H1 (cell line): ENCODE results near the gene HOXA10. TPM values are rescaled to one million over a fixed set of nuclear protein-coding genes. Genes with fewer than 3 reads are reported as not detected.

Experiments used
- CTCF ChIA-PET: fragments of 300-600 bp; sonication (Branson Sonifier 250); formaldehyde crosslinking; loops from one replicate; lab custom pipeline; 2021; ENCODE audit not compliant: partially characterized antibody; lab: Charles Lee
- POLR2A ChIA-PET: fragments of 300-600 bp; sonication (Branson Sonifier 250); formaldehyde crosslinking; loops from one replicate; lab custom pipeline; 2021; ENCODE audit warnings: inconsistent platforms; ENCODE audit not compliant: partially characterized antibody; lab: Charles Lee
- DNase-seq, 2 experiments: peaks; one replicate each; pipeline versions ENCODE4 v3.0.0 to v3.0.0-alpha.2; 2010 to 2022; ENCODE audit warnings: low spot score in 2 of 2, low read depth in 1 of 2, mixed read lengths in 1 of 2
- FAIRE-seq: peaks from 2 replicates; lab custom pipeline; 2011; peaks lifted over from hg19 to GRCh38; lab: Jason Lieb, UNC
- H2AFZ ChIP-seq: 2 replicates; pipeline ENCODE4 v1.8.1; 2012; ENCODE audit warnings: low read length, inconsistent platforms
- H2AK5ac ChIP-seq: 2 replicates; pipeline ENCODE4 v1.6.1; 2013; ENCODE audit warnings: low read depth, low read length
- H2BK120ac ChIP-seq: replicated peaks from 2 replicates; pipeline ENCODE3; 2013; ENCODE audit warnings: low read depth, low read length, inconsistent platforms
- H2BK12ac ChIP-seq: 2 replicates; pipeline ENCODE4 v1.6.1; 2013; ENCODE audit warnings: low read depth, low read length
- H2BK15ac ChIP-seq: 2 replicates; pipeline ENCODE4 v1.6.1; 2013; ENCODE audit warnings: low read length
- H2BK20ac ChIP-seq: 2 replicates; pipeline ENCODE4 v1.6.1; 2013; ENCODE audit warnings: low read length
- H2BK5ac ChIP-seq: 2 replicates; pipeline ENCODE4 v1.6.1; 2013; ENCODE audit warnings: low read depth, low read length
- H3K14ac ChIP-seq: 2 replicates; pipeline ENCODE4 v1.6.1; 2013; ENCODE audit warnings: inconsistent platforms; ENCODE audit not compliant: insufficient read length
- H3K18ac ChIP-seq: 2 replicates; pipeline ENCODE4 v1.6.1; 2013; ENCODE audit warnings: low read length; ENCODE audit errors: extremely low read depth
- H3K23ac ChIP-seq: 2 replicates; pipeline ENCODE4 v1.6.1; 2013; ENCODE audit warnings: inconsistent platforms; ENCODE audit not compliant: insufficient read length
- H3K23me2 ChIP-seq: 2 replicates; pipeline ENCODE4 v1.6.1; 2013; ENCODE audit warnings: low read depth, low read length
- H3K27ac ChIP-seq: 2 replicates; pipeline ENCODE4 v1.6.1; 2011; ENCODE audit warnings: low read depth, low read length, inconsistent platforms
- H3K27me3 ChIP-seq, 4 experiments: replicated peaks in 1 of 4; 1 replicate in 1 of 4; 2 replicates in 3 of 4; pipeline versions ENCODE4 v1.6.1 to v1.8.1; 2011 to 2013; ENCODE audit warnings: low read length in 3 of 4, mild to moderate bottlenecking in 3 of 4, inconsistent platforms in 2 of 4, mixed read lengths in 2 of 4, moderate library complexity in 1 of 4; ENCODE audit not compliant: control insufficient read depth in 3 of 4, insufficient read depth in 3 of 4; ENCODE audit errors: extremely low read depth in 1 of 4
- H3K36me3 ChIP-seq, 4 experiments: 2 replicates each; pipeline versions ENCODE4 v1.6.1 to v1.8.1; 2011 to 2013; ENCODE audit warnings: mild to moderate bottlenecking in 4 of 4, low read length in 3 of 4, moderate library complexity in 2 of 4, control low read depth in 1 of 4, inconsistent platforms in 1 of 4; ENCODE audit not compliant: insufficient read depth in 4 of 4, control insufficient read depth in 2 of 4
- H3K4ac ChIP-seq: replicated peaks from 2 replicates; pipeline ENCODE3; 2013; ENCODE audit warnings: low read length, low read depth, mixed read lengths, inconsistent platforms; ENCODE audit not compliant: insufficient read length
- H3K4me1 ChIP-seq, 4 experiments: replicated peaks in 1 of 4; 1 replicate in 1 of 4; 2 replicates in 3 of 4; pipeline versions ENCODE4 v1.6.1 to v1.8.1; 2011 to 2013; ENCODE audit warnings: low read length in 3 of 4, inconsistent platforms in 2 of 4, mixed read lengths in 1 of 4; ENCODE audit not compliant: insufficient read depth in 4 of 4, control insufficient read depth in 3 of 4
- H3K4me2 ChIP-seq, 2 experiments: 2 replicates each; pipeline versions ENCODE4 v1.6.1 to v1.8.1; 2011 to 2013; ENCODE audit warnings: low read depth in 2 of 2, low read length in 2 of 2, control low read depth in 1 of 2, inconsistent platforms in 1 of 2, mild to moderate bottlenecking in 1 of 2; ENCODE audit not compliant: insufficient read depth in 1 of 2
- H3K4me3 ChIP-seq, 4 experiments: fragments of 200-600, 300-600 bp in 1 of 4; sonication (generic), shearing (Covaris generic), sonication (Bioruptor Twin) in 1 of 4; 2 replicates each; pipeline versions ENCODE4 v1.5.1 to v1.8.1; 2011 to 2016; ENCODE audit warnings: low read length in 4 of 4, low read depth in 3 of 4, control low read depth in 2 of 4, inconsistent platforms in 2 of 4, mild to moderate bottlenecking in 2 of 4, mixed read lengths in 1 of 4, moderate library complexity in 1 of 4; ENCODE audit not compliant: insufficient read depth in 2 of 4; ENCODE audit errors: extremely low read depth in 1 of 4
- H3K56ac ChIP-seq: replicated peaks from 2 replicates; pipeline ENCODE3; 2013; ENCODE audit warnings: low read depth, mild to moderate bottlenecking, mixed read lengths, low read length, inconsistent platforms; ENCODE audit not compliant: insufficient read length
- H3K79me1 ChIP-seq: 2 replicates; pipeline ENCODE4 v1.6.1; 2013; ENCODE audit warnings: low read depth, low read length, control low read depth
- H3K79me2 ChIP-seq, 2 experiments: 2 replicates each; pipeline versions ENCODE4 v1.6.1 to v1.8.1; 2012 to 2013; ENCODE audit warnings: low read length in 2 of 2, mild to moderate bottlenecking in 2 of 2, inconsistent platforms in 1 of 2; ENCODE audit not compliant: insufficient read depth in 2 of 2, control insufficient read depth in 1 of 2
- H3K9ac ChIP-seq, 4 experiments: replicated peaks in 1 of 4; 1 replicate in 1 of 4; 2 replicates in 3 of 4; pipeline versions ENCODE4 v1.6.1 to v1.8.1; 2011 to 2013; ENCODE audit warnings: low read depth in 3 of 4, low read length in 3 of 4, control low read depth in 2 of 4, mild to moderate bottlenecking in 2 of 4, moderate library complexity in 2 of 4, inconsistent platforms in 1 of 4; ENCODE audit errors: extremely low read depth in 1 of 4
- H3K9me3 ChIP-seq, 2 experiments: 2 replicates each; pipeline versions ENCODE4 v1.6.1 to v1.8.1; 2012 to 2013; ENCODE audit warnings: mild to moderate bottlenecking in 2 of 2, moderate library complexity in 2 of 2, control low read depth in 1 of 2, inconsistent platforms in 1 of 2, low read depth in 1 of 2, low read length in 1 of 2, mixed read lengths in 1 of 2; ENCODE audit not compliant: insufficient read depth in 2 of 2
- H4K20me1 ChIP-seq, 2 experiments: replicated peaks in 1 of 2; 2 replicates each; pipeline versions ENCODE3 to v1.8.1; 2011 to 2013; ENCODE audit warnings: inconsistent platforms in 2 of 2, low read length in 2 of 2, mild to moderate bottlenecking in 1 of 2; ENCODE audit not compliant: insufficient read depth in 2 of 2, control insufficient read depth in 1 of 2
- H4K5ac ChIP-seq: 2 replicates; pipeline ENCODE4 v1.6.1; 2013; ENCODE audit warnings: low read length, low read depth, mixed read lengths, inconsistent platforms; ENCODE audit not compliant: insufficient read length
- H4K8ac ChIP-seq: 2 replicates; pipeline ENCODE4 v1.8.0; 2013; ENCODE audit warnings: mild to moderate bottlenecking, moderate library complexity, low read length, inconsistent platforms; ENCODE audit not compliant: insufficient read depth; ENCODE audit errors: extremely low read depth
- H4K91ac ChIP-seq: replicated peaks from 2 replicates; pipeline ENCODE3; 2013; ENCODE audit warnings: low read length, mixed read lengths, inconsistent platforms; ENCODE audit not compliant: insufficient read length
- ASH2L ChIP-seq: fragments of 200-600, 300-600 bp; sonication (generic); IDR thresholded peaks from one replicate; pipeline ENCODE4 v1.7.1; 2017; ENCODE audit warnings: low read length
- ATF2 ChIP-seq: IDR thresholded peaks from 2 replicates; pipeline ENCODE4 v1.6.1; 2012; ENCODE audit warnings: low read length, inconsistent platforms
- CEBPB ChIP-seq: IDR thresholded peaks from 2 replicates; pipeline ENCODE4 v1.6.1; 2012; ENCODE audit warnings: low read depth, low read length
- CREB1 ChIP-seq: IDR thresholded peaks from 2 replicates; pipeline ENCODE4 v1.6.1; 2012; ENCODE audit warnings: inconsistent platforms
- EGR1 ChIP-seq: IDR thresholded peaks from 2 replicates; pipeline ENCODE4 v1.6.1; 2011; ENCODE audit warnings: low read depth, low read length, borderline replicate concordance
- KDM1A ChIP-seq: fragments of 200-600, 300-600 bp; sonication (generic); IDR thresholded peaks from 2 replicates; pipeline ENCODE4 v1.7.1; 2016; ENCODE audit warnings: mild to moderate bottlenecking, low read length, borderline replicate concordance
- RNF2 ChIP-seq: fragments of 200-900, 300-1000 bp; sonication (generic); IDR thresholded peaks from 2 replicates; pipeline ENCODE4 v1.7.1; 2016; ENCODE audit warnings: borderline replicate concordance, low read depth, mild to moderate bottlenecking, antibody characterized with exemption, low read length; ENCODE audit not compliant: poor library complexity, severe bottlenecking; ENCODE audit errors: missing control alignments
- RXRA ChIP-seq: IDR thresholded peaks from 2 replicates; pipeline ENCODE4 v1.6.1; 2011; ENCODE audit warnings: low read depth, mild to moderate bottlenecking, low read length, moderate library complexity; ENCODE audit not compliant: insufficient read depth
- SP2 ChIP-seq: IDR thresholded peaks from 2 replicates; pipeline ENCODE4 v1.6.1; 2012; ENCODE audit warnings: mild to moderate bottlenecking, low read length, inconsistent platforms
- WGBS, 2 experiments: shearing (Covaris generic) in 1 of 2; methylation state at CpG; one replicate each; pipeline versions ENCODE4 v1.1.6 to v1.1.7; 2013 to 2015; ENCODE audit warnings: low lambda C conversion rate in 2 of 2, mixed read lengths in 2 of 2, inconsistent platforms in 1 of 2, low coverage in 1 of 2, missing lambda C conversion rate in 1 of 2; ENCODE audit not compliant: insufficient replicate concordance in 2 of 2, insufficient coverage in 1 of 2, insufficient read length in 1 of 2; ENCODE audit errors: extremely low coverage in 1 of 2, missing lambda C conversion rate in 1 of 2; 5-methylcytosine and 5-hydroxymethylcytosine counted together
- polyA plus RNA-seq, 7 experiments: library from polyadenylated mRNA; depleted of rRNA in 3 of 7; stranded (reverse) in 5 of 7; unstranded in 2 of 7; fragments of >200 nt in 5 of 7; fragments of 200-250 nt in 2 of 7; gene quantifications; 1 replicate in 5 of 7; 2 replicates in 1 of 7; 4 replicates in 1 of 7; pipeline versions ENCODE4 v1.2.1 to v1.2.3, GENCODE V29; 2011 to 2013; ENCODE audit warnings: missing spikeins in 2 of 7, mixed read lengths in 2 of 7
- total RNA-seq: library from RNA; stranded (reverse); fragmentation: NEBNext Ultra II Directional; extraction: Animal tissue kit (Norgen Biotek cat#: 25700); gene quantifications from 2 replicates; pipeline ENCODE4 v1.2.1, GENCODE V29; 2021

HOXA10 gene
- total and polyA plus RNA-seq, 2 of the 8 experiments (the other 6 are each of a cell fraction or from before 2014, with no cell fraction given), result not detected

GRCh38 chr7:27143023-27143949 is 30.8 kb downstream of the HOXA10 start, which contains the start of gene HOXA5:
Gene HOXA5, minus strand, starts transcription at chr7:27143681. Its CDS starts 74 bp downstream, at chr7:27143607.
- no peak within 1 kb of the TSS for H2AFZ ChIP-seq
- no peaks in the 10 kb centered on the region for H3K79me1 ChIP-seq
- peak; percentile 78 to 96 for DNase-seq
- peaks cover 0 to 3% of the 10 kb centered on the region in 2 experiments; a peak in 1 of 4 replicates for H3K9me3 ChIP-seq
- no peak within 1 kb of the TSS for H2BK5ac ChIP-seq
- no peak within 1 kb of the TSS for H4K5ac ChIP-seq
- H4K8ac ChIP-seq, result peak within 1 kb of the TSS; percentile 81
- H4K91ac ChIP-seq, result no peak within 1 kb of the TSS
- H2AK5ac ChIP-seq, result no peak within 1 kb of the TSS
- peak within 1 kb of the TSS; percentile 70 for H3K4me2 ChIP-seq
- H3K18ac ChIP-seq, result no peak within 1 kb of the TSS
- H3K4me3 ChIP-seq, result peak within 1 kb of the TSS; percentile 16 to 59 (median 24); a peak in 7 of 8 replicates
- H3K9ac ChIP-seq, result no peak within 1 kb of the TSS
- H3K23ac ChIP-seq, result no peak within 1 kb of the TSS
- H4K20me1 ChIP-seq, result peaks cover 22 to 27% of the 10 kb centered on the region in 2 experiments
- no peak within 1 kb of the TSS for H3K56ac ChIP-seq
- no peaks in the 10 kb centered on the region for H3K79me2 ChIP-seq
- 4% methylated on average over 79 of the region's 86 CpGs; no CpG with 5 or more reads in 1 of the 2 experiments for WGBS, 2 experiments
- no peak within 1 kb of the TSS for H3K27ac ChIP-seq
- peaks cover 9% of the 10 kb centered on the region for H3K23me2 ChIP-seq
- H3K4me1 ChIP-seq, result peaks cover 0 to 9% (median 5%) of the 10 kb centered on the region in 4 experiments; a peak in 5 of 7 replicates
- H3K27me3 ChIP-seq, result peaks cover 97 to 100% (median 99%) of the 10 kb centered on the region in 4 experiments
- peaks cover 0 to 6% (median 0%) of the 10 kb centered on the region in 4 experiments; a peak in 1 of 8 replicates for H3K36me3 ChIP-seq
- H2BK120ac ChIP-seq, result no peak within 1 kb of the TSS
- no peak within 1 kb of the TSS for H3K14ac ChIP-seq
- H2BK15ac ChIP-seq, result no peak within 1 kb of the TSS
- no peak within 1 kb of the TSS for H3K4ac ChIP-seq
- H2BK20ac ChIP-seq, result no peak within 1 kb of the TSS
- CTCF ChIA-PET, result interaction anchor here (0.7 to 12.5 kb wide), 42 partner anchors 9 to 1287 kb away, joined by 3 to 123 read pairs (median 6); partner anchors contain the start of genes HOXA1, HOXA10, HOXA3 and HOXA4
- peak; percentile 94 for FAIRE-seq
- POLR2A ChIA-PET, result interaction anchor here (1.4 kb wide), 1 partner anchor 9 kb away, joined by 5 read pairs; the partner anchor contains the start of gene HOXA3
- no peak within 1 kb of the TSS for H2BK12ac ChIP-seq
- TF ChIP-seq RNF2 (peak; percentile 14), ASH2L (no peak), CEBPB (0 out of 2 replicates have a peak, but pooled peaks have one; percentile 1), KDM1A (no peak), EGR1 (no peak), SP2 (no peak), CREB1 (peak; percentile 37; the same call in 1 of the 2 replicates), RXRA (no peak), ATF2 (no peak)
